Measurements from ENCODE around the gene TSPO.
"Not testable (repeated sequence)": the region's sequence is repeated elsewhere in the genome, so short reads cannot be mapped to it uniquely, and the experiment has no call there.

TSPO gene

DNA sequence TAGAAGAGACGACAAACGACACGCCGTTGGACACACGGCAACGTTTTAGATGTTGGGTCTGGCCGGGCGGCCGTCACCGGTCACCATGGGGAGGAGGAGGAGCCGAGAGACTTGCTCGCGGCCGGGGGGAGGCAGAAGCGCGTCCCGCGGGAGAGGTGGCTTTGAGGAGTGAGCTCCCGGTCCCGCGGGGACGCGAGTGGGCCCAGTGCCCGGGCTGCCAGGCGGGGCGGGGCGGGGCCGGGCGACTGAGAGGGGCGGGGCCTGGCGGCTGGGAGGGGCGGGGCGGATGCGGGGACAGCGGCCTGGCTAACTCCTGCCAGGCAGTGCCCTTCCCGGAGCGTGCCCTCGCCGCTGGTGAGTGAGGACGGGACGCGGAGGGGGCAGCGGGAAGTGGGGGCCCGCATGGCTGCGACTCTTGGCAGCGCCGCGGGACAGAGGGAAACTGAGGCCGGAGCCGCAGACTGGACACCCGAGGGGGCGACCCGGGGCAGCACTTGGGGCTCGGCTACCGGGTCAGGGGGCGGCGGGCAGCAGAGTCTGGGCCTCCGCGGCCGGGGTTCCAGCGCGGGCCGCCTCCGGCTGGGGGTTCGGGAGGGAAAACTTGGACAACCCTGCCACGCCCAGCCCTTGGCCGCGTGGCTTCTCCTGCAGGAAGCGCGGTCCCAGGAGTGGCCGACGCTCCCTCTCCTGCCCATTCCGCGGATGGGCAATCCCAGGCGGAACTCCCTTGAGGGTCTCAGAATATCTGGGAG lies at the start of gene TSPO:
TSPO (plus strand) TSS at position 309 of the 752 bp plus-strand sequence. CDS start 7,680 bp downstream, outside the sequence.
- no peak for DNase-seq (ENCODE audit: low read depth)

DNA sequence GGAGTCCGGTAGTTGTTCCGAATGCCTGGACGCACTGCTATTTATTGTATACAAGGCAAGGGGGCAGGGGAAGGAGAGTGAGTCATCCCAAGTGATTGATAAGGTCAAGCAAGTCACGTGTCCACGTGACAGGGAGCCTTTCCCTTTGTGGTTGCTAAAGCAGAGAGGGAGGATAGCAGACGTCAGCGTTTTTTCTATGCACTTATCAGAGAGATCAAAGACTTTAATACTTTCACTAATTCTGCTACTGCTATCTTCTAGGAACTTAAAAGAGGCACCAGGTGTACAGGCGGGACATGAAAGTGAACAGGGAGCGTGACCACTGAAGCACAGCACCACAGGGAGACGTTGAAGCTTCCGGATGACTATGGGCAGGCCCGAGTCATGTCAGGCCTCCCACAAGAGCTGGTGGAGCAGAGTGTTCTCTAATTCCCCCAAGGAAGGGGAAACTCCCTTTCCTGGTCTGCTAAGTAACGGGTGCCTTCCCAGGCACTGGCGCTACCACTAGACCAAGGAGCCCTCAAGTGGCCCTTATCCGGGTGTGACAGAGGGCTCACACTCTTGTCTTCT lies 47.2 kb upstream of the TSPO start:
- DNase-seq (ENCODE audit: low read depth) = not testable (repeated sequence)

DNA sequence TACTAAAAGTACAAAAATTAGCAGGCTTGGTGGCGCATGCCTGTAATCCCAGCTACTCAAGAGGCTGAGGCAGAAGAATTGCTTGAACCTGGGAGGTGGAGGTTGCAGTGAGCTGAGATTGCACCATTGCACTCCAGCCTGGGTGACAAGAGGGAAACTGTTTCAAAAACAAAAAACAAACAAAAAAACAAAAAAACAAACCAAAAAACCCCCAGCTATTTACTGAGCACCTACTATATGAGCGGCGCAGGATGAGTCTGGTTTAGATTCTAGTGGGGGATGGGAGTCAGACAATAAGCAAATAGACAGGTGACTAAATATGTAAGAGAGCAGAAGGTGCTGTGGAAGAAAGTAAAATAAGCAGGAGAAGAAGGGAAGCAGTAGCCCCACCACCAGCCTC lies 46.4 kb upstream of the TSPO start:
- DNase-seq (ENCODE audit: low read depth) = not testable (repeated sequence)

DNA sequence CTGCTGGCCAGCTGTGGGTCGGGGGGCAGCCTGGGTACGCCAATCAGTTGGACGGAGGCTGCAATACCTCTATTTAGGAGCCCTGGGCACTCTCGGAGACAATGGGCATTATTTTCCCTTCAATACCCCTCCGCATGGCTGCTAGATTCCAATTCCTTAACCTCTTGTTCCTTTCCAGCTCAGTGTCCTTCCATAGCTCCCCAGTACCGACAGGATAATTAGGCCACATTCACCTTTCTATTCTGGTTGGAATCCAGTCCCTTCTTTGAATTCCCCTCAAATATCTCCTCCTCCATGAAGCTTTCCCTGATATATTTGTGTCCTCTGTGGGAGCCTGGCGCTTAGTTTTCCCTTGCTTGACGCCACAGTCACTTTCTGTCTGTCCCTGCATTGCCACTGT lies 45.1 kb upstream of the TSPO start:
- DNase-seq (ENCODE audit: low read depth) = no peak

DNA sequence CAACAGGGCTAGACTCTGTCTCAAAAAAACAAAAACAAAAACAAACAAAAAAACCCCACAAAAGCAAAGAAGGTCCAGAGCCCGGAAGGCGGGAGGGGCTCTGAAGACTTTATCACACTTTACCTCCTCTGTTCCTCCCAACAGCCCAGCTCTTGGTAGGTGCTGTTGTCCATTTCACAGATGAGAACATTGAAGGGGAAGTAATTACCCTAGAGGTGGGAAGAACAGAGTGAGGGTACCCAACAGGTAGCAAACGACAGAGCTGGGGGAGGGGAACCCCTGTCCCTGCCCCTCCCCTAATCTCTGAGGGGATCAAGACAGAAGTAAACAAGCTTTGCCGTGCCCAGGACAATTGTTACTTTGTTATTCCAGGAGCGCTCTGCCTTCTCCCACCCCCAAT lies 41.8 kb upstream of the TSPO start:
- no peak for DNase-seq (ENCODE audit: low read depth)

DNA sequence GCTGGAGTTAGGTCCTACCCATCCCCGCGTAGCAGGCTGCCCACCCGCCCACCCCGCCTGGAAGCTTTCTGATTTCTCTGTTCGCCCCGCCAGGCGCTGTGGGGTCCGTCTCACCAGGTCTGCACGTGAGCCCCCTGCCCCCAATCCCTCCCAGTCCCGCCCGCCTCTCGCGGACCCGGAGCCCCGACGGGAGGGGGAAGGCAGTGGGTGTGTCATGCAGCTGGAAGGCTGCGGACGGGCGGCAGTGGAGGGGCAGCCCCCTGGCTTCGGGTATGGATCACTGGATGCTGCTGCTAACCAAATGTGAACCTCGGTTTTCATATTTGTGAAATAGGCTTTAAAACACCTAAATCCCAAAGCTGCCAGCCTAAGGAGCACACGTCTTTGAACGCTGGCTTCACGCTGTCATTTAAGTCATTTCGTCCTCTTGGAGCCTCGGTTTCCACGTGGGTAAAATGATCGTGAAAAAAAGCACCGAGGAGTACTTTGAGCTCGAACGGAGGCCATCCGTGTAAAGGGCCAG lies 41.4 kb upstream of the TSPO start:
- no peak for DNase-seq (ENCODE audit: low read depth)

DNA sequence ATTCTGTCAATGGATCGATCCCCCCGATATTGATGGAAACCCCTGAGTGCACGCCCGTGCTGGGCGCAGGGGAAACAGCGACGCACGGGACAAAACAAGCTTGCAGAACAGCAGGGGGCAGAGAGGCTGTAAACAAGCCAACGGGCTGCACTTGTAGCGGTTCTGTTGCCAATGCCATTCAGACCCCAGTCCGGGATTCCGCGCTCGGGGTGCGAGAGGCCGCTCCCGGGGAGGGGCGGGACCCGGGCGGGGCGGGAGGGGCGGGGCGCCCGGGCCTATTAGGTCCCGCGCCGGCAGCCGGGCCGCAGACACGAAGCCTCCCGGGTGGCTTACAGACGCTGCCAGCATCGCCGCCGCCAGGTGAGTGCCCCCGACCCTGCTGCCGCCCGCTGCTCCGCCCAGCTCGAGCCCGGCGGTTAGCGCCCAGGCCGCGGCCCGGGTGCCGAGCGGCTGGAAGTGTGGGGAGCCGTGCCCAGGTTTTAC lies 40.9 kb upstream of the TSPO start, which contains the start of gene BIK:
BIK (plus strand) TSS at position 307 of the 483 bp plus-strand sequence. CDS start 13,273 bp downstream, outside the sequence.
- no peak for DNase-seq (ENCODE audit: low read depth)

DNA sequence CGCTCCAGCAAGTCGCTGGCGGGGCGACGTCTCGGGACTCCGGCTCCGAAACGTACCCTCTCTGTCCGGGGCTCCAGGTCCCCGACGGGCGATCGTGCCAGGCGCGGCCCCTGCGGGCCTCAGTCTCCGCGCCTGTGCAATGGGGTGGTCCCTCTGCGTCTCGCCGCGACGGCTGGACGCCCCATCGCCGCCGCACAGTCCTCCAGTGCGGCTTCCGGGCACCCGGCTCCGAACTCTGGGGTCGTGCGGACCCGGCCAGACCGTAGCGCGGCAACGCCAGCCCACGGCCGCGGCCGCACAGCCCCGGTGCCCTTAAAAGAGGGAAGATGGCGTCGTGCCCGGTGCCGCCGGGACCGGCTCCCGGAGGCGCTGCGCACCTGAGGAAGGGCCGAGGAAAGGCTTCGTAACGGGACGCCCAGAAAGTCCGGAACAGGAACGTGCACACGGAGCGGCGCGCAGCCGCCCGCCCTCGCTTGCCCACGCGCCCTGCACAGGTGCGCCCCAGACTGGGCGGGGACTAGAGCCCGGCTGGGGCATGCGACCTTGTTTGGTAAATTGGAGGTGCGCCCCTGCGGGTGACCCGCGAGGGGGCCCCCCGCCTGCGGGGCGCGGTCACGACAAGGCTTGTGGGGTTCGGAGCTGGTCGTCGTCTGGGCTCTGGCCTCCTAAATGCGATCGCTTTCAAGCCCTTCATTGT lies 40.3 kb upstream of the TSPO start:
- DNase-seq (ENCODE audit: low read depth) = no peak

DNA sequence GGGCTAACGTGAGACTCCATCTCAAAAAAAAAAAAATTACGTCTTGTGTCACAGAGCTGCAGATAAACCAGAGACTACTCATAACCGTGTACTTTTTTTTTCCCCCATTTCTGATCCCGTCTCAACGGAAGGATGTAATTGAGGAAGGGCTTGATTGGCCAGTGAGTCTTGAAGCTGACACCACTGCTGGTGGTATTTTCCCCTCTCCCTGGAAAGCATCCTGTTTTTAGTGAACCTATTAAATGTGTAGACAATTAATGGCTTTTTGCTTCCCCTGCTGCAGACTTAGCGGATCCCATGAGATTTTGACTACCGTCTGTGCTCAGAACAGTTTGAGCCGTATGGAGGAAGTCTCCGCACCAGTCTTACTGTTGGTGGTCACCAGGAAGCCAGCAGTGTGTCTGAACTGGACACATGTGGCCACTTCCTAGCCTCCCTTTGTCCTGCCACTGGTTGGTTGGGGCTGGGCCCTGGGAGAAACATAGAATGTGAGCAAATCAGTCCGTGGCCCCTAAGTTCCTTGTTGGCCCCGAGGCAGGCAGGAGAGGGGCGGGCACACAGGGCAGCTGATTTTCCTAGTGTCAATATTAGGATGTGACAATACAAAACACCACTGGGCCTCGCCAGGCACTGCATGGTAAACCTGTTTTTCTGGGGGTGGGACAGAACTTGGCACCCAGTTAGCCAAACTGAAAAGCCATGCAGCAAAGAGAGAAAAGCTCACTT lies 37.7 kb upstream of the TSPO start:
- DNase-seq (ENCODE audit: low read depth) = no peak

DNA sequence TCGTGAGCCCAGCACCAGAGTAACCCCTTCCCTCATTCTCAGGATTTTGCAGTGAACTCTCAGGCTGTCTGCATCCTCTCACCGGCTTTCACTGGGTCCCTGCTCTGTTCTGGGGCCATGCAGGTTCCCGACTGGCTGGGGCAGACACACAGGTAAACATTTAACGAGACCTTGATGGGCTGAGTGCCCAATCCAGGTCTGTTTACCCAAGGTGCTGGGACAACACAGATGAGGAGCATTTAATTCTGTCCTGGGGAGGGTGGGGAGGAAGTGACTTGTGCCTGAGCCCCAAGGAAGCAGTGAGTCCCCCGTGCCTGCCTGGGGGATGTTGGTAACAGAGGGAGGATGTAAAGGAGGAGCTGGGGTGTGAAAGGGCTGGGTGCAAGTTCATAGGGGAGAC lies 36.4 kb upstream of the TSPO start:
- DNase-seq (ENCODE audit: low read depth) = no peak

DNA sequence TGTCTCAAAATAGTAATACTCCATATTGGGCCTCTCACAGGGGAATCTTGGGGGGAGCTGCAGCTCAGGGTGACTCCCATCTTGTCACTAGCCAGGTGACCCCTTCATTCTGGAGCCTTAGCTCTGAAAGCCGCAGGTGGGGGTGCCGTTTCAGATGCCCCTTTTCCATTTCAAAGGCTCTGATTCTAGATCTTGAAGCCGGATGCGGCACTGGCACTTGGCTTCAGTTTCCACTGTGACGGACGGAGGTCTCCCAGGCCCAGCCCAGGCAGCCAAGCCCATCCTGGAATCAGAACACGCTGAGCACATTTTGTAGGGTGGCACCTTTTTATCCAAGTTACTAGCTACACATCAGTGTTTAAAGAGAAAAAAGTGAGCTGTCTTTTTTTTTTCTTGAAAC lies 34.4 kb upstream of the TSPO start:
- DNase-seq (ENCODE audit: low read depth) = no peak

DNA sequence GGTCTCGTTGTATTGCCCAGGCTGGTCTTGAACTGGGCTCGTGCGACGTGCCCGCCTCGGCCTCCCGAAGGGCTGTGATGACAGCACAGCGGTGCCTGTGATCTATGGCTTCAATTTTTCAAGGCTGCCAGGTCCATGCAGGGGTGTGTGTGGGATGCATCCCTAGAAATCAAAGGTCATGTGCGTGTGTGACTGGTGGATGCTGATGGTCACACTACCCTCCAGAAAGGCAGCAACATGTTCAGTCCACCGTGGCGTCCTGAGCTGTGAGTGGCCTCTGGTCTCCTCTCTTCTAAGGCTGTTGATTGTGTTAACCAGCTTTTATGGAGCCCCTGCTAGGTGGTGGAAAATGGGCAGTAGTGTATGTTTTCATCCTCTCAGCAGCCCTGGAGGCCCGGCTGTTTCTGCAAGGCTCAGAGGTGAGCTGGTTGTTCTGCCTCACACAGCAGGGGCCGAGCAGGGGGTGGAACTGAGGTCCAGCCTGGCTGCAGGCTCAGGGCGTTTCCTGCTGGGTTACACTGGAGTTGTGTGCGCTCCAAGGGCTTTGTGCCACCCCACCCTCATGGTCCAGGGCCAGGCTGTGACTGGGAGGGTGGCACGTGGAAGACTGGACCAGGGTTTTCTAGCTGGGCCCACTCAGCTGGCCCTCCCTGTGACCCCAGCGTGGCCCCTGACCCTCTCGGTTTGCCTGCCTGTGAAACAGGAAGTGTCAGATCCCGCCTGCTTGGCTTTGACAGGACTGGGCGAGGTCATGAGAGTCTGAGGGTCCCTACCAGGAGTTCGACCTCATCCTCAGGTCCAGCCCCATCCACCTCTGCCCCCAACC lies 33.1 kb upstream of the TSPO start:
- no peak for DNase-seq (ENCODE audit: low read depth)

DNA sequence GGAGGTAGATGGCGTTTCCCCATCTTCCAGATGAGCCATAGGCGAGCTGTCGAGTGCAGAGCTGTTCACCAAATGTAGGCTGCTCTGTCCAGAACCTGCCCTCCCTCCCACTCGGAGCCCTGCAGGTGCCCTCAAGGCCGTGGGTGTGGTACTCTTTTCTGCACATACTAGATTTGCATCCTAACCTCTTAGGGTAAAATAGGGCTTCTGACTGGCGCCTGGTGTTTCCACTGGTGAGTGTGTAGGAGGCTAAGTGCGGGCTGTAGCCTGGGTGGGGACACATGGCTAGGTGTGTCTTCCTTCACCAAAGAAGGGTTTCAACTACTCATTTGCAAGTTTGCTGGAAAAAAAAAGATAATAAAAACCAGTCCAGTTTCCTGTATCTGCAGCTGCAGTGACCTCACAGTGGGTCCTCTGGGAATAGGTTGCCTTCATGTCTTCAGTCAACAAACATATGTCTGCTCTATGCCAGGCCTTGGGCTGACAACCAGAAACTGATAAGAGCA lies 32.4 kb upstream of the TSPO start:
- DNase-seq (ENCODE audit: low read depth) = no peak

DNA sequence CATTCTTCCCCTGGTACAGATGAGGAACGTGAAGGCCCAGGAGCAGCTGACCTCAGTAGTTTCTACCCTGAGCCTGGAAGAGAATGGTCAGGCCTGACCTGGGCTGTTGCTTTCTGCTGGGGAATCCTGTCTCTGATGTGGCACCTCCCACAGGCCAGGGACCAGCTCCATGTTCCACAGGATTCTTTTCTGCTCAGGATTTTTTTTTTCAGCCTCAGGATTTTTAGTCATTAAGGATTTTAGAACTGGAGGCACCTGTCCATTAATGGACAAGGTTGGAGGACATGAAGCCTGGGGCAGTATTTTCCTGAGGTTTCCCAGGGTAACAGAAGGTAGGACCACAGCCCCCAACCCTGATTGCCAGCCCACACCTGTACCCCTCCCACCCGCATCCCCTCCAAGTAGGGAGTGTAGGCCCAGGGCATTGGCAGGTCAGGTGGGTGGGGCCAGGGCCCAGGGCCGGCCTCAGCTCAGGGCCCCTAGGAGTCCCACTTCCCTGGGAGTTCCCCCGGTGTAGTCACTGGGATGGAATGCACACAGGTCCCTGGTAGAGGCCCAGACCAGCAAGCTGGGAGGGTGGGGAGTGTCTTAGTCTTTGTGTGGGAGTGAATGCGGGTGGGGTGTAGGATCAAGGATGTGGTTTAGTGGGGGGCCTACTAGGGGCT lies 24.7 kb upstream of the TSPO start:
- peak; percentile 46 for DNase-seq (ENCODE audit: low read depth)

DNA sequence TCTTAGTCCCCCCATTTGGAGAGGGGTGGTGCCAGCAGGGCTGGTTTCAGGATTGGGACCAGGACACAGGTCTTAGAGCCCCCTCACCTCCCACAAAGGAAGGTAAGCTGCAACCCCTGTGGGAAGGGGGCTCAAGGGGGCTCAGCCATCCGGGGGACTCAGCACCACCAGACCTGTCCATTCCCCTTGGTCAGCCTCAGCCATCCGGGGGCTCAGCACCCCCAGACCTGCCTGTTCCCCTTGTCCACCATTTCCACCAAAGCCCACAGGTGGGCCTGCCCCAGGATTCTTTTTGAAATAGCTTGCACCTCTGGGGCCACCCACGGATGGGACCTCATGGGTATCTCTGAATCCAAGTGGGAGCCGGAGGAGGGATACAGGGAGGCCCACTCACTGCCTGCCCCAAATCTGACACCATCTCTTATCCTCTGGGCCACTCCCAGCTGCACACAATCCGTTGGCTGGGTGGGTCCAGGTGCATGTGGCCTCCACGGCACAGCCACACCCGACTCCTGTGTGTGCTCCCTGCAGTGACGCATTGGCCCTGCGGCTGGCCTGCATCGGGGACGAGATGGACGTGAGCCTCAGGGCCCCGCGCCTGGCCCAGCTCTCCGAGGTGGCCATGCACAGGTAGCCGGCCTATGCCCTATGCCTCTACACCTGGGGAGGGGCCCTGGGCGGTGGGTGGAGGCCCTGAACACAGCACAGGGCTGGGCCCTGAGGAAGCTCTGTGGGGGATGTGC lies 24.0 kb upstream of the TSPO start:
- no peak for DNase-seq (ENCODE audit: low read depth)

DNA sequence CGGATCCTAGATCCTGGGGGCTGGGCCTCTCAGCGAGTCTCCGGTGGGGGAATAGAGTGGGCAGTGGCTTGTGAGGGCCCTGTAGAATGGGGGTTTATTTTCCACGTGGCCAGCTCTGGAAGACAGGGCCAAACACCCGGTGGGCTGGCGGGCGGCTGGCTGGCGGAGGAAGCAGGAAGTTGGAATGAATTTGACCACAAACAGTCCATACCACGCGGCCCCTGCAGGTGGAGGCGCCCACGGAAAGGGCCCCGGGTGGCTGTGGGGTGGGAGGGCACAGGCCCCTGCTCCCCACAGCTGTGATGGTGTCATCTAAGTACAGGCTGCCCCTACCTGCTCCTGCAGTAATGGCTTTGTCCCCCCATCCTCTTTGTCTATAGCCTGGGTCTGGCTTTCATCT lies 23.2 kb upstream of the TSPO start:
- DNase-seq (ENCODE audit: low read depth) = no peak

DNA sequence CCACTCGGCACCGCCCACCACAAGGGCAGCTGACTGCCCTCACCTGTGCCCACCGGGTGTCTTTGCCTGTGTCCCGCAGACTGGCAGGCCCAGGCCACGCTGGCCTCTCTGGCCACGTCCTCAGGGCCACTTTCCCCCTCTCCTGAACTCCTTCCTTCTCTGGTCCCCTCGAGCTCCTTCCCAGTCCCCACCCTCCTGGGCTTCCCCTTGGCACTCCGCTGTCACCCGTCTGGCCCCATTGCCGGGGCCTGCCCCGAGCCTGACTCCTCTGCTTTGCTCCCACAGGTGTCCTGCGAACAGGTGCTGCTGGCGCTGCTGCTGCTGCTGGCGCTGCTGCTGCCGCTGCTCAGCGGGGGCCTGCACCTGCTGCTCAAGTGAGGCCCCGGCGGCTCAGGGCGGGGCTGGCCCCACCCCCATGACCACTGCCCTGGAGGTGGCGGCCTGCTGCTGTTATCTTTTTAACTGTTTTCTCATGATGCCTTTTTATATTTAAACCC lies 22.4 kb upstream of the TSPO start:
- no peak for DNase-seq (ENCODE audit: low read depth)

DNA sequence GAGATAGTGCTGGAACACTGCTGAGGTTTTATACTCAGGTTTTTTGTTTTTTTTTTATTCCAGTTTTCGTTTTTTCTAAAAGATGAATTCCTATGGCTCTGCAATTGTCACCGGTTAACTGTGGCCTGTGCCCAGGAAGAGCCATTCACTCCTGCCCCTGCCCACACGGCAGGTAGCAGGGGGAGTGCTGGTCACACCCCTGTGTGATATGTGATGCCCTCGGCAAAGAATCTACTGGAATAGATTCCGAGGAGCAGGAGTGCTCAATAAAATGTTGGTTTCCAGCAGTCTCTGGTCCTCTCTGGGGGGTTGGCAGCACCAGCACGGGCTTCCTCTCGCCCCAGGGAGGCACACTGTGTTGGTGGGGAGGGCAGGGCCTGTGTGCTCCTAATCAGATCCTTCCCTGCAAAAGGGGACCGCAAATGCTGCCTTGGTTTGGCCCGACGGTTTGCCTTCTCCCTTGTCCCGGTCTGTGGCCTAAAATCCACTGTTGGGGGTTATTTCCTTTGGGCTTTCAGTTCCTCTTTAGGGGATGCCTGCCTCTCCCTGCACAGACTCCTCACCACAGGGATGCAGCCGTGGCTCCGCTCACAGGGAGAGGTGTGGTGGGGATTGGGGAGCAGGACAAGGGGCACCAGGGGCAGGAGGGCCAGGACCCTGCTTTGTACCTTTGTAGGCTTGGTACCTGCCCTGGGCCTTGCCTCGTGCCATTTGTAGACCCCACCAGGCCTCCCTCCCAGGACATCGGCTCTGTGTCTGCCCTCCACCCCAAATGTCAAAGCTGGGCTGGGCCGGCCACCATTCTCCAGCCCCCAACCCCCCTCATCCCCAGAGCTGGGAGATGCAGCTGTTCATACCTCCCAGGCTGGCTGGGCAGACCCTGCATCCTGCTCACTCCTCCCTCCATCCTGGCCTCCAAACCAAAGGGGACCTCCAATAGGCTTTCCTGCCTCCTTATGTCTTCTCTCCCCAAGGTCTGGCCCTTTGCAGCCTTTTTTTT lies 21.6 kb upstream of the TSPO start:
- no peak for DNase-seq (ENCODE audit: low read depth)

Measured in HS-27A (cell line).